ENCODE results near the gene FOXP1. TPM values are rescaled to one million over a fixed set of nuclear protein-coding genes. Genes with fewer than 3 reads are reported as not detected.

FOXP1 gene
- total RNA-seq, 3 donors from 2014 or later = 61.9 to 267 (median 146) TPM

DNA sequence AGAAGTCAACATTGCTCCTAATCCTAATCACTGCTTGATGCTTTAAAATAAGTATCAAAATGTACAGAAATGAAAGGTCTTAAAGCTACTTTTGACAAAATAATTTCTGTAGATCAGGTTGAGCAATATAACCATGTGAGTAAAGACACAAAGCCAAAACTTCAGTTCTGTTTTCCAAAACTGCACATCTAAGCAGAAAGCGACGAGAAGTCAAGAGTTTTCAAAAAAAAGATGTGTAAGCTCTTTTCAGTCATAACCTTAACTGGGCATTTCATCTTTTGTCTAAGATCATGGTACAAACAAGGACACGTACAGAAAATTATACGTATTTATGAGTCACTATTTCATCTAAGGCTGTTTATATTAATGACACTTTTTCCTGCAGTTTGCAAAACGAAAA lies 608.8 kb downstream of the FOXP1 start:
- TF ChIP-seq CTCF (IDR thresholded peaks at IDR 0.05) = no peak
- TF ChIP-seq POLR2A (IDR thresholded peaks at IDR 0.05) = no peak
- no peak for TF ChIP-seq POLR2AphosphoS5 (IDR thresholded peaks at IDR 0.05)
- Histone ChIP-seq H3K4me1 (no peaks in the 10 kb centered on the region), H3K4me3 (no peak overlapping the region), H3K36me3 (no peaks in the 10 kb centered on the region), H3K27ac (peak overlapping the region in 1 of 2 donors; percentile 27), H3K9me3 (no peaks in the 10 kb centered on the region), H3K27me3 (no peaks in the 10 kb centered on the region)
- DNase-seq (ENCODE audit: low spot score in 2 of 2) = no peak
- intact Hi-C loops (cut with DNase I; ENCODE audit: low total_unique reads) = no loop called here

DNA sequence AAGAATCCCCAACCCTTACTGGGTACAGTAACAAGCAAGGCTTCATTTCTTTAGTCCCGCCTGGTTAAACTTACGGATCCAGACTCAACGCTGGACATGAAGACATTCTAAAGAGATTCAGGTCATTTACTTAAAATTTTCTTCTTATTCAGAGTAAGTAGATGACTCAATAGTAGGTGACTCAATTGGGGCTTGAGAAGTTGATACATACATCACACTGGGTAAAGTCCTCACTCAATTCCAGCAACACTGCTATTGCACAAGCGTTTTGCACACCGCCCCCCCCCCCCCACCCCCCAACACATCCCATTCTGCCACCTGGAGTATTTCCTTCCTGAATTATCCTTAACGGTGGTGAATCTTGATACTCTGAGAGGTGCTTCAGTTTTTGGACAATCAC lies 610.0 kb downstream of the FOXP1 start:
- H3K36me3 ChIP-seq = no peaks in the 10 kb centered on the region

DNA sequence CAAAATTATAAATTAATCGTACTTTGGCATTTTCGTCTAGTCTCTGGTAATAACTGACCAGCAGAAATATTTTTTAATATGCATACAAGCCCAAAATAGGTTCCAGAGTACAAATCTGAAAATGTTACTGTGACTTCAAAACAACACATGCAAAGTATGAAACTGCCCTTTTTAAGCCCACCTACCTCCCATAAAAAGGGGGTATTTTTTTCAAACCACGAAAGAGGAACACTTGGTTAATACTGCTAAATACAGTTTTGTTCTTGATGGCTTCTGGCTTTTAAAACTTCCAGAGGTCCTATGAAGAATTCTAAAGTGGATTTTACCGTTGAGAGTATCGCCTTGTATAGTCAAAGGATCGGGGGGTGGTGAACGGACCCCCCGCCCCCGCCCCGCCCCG lies 610.7 kb downstream of the FOXP1 start:
- TF ChIP-seq POLR2AphosphoS5 (IDR thresholded peaks at IDR 0.05) (no peak), CTCF (IDR thresholded peaks at IDR 0.05) (no peak), POLR2A (IDR thresholded peaks at IDR 0.05) (no peak)
- Histone ChIP-seq H3K9me3 (no peaks in the 10 kb centered on the region), H3K36me3 (no peaks in the 10 kb centered on the region), H3K4me1 (no peaks in the 10 kb centered on the region), H3K27me3 (no peaks in the 10 kb centered on the region), H3K27ac (no peak overlapping the region), H3K4me3 (no peak overlapping the region)
- DNase-seq (ENCODE audit: low spot score in 2 of 2) = no peak
- intact Hi-C loops (cut with DNase I; ENCODE audit: low total_unique reads) = no loop called here

More for the DNA sequence above, 610.0 kb downstream of the FOXP1 start:
- no peak overlapping the region for H3K27ac ChIP-seq
- TF ChIP-seq POLR2A (IDR thresholded peaks at IDR 0.05) = no peak
- no peak for TF ChIP-seq CTCF (IDR thresholded peaks at IDR 0.05)
- TF ChIP-seq POLR2AphosphoS5 (IDR thresholded peaks at IDR 0.05) = no peak
- DNase-seq (ENCODE audit: low spot score in 2 of 2) = no peak
- no peak overlapping the region for H3K4me3 ChIP-seq
- H3K9me3 ChIP-seq = no peaks in the 10 kb centered on the region
- H3K4me1 ChIP-seq = no peaks in the 10 kb centered on the region
- intact Hi-C loops (cut with DNase I; ENCODE audit: low total_unique reads) = no loop called here
- H3K27me3 ChIP-seq = no peaks in the 10 kb centered on the region

- Histone ChIP-seq H3K4me3 (no peak overlapping the region), H3K36me3 (no peaks in the 10 kb centered on the region), H3K27me3 (no peaks in the 10 kb centered on the region), H3K4me1 (no peaks in the 10 kb centered on the region), H3K27ac (peak overlapping the region in 1 of 2 donors; percentile 2), H3K9me3 (no peaks in the 10 kb centered on the region)
- no peak for DNase-seq (ENCODE audit: low spot score in 2 of 2)
- intact Hi-C loops (cut with DNase I; ENCODE audit: low total_unique reads) = no loop called here
- TF ChIP-seq POLR2A (IDR thresholded peaks at IDR 0.05) (no peak), CTCF (IDR thresholded peaks at IDR 0.05) (no peak), POLR2AphosphoS5 (IDR thresholded peaks at IDR 0.05) (no peak)
These were observed 612.6 kb downstream of the FOXP1 start for GRCh38 chr3:70970952-70971351.

DNA sequence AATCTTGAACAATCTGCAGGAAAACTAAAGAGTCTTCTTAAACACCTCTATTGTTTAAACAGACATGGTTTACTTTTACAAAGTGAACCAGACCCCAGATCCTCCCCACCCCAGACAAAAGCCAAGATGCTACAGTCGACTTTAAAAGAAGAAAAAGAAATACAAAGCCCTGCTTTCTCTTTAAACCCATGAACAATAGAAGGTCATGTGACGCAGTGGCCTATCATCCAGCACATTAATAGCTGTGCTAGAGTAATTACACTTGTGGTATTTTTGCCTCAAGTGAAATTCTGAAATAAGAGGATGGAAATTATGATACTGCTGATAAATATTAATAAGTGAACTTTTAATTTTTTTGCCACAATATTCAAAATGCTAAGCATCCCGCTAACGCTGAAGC lies 613.4 kb downstream of the FOXP1 start:
- Histone ChIP-seq H3K4me1 (no peaks in the 10 kb centered on the region), H3K9me3 (no peaks in the 10 kb centered on the region), H3K4me3 (no peak overlapping the region), H3K27ac (peak overlapping the region in 1 of 2 donors; percentile 23), H3K27me3 (no peaks in the 10 kb centered on the region), H3K36me3 (no peaks in the 10 kb centered on the region)
- TF ChIP-seq CTCF (IDR thresholded peaks at IDR 0.05) (no peak), POLR2AphosphoS5 (IDR thresholded peaks at IDR 0.05) (no peak), POLR2A (IDR thresholded peaks at IDR 0.05) (no peak)
- intact Hi-C loops (cut with DNase I; ENCODE audit: low total_unique reads) = no loop called here
- no peak for DNase-seq (ENCODE audit: low spot score in 2 of 2)

All from breast epithelium (tissue), 4 donors.